PC-9 (cell line): Measurements from ENCODE around the gene CEACAM4.
"Not testable (repeated sequence)": the region's sequence is repeated elsewhere in the genome, so short reads cannot be mapped to it uniquely, and the experiment has no call there.

ENCODE experiments used
- CTCF ChIP-seq: fragments of 200-600 bp; sonication (generic); conservative IDR thresholded peaks from 2 replicates; pipeline ENCODE4 v1.6.1; 2017; ENCODE audit warnings: mixed run types, antibody characterized with exemption, mild to moderate bottlenecking, moderate library complexity
- EZH2 ChIP-seq: fragments of 200-600 bp; sonication (generic); IDR thresholded peaks from 2 replicates; pipeline ENCODE4 v1.8.0; 2017; ENCODE audit warnings: antibody characterized with exemption, low read depth

DNA sequence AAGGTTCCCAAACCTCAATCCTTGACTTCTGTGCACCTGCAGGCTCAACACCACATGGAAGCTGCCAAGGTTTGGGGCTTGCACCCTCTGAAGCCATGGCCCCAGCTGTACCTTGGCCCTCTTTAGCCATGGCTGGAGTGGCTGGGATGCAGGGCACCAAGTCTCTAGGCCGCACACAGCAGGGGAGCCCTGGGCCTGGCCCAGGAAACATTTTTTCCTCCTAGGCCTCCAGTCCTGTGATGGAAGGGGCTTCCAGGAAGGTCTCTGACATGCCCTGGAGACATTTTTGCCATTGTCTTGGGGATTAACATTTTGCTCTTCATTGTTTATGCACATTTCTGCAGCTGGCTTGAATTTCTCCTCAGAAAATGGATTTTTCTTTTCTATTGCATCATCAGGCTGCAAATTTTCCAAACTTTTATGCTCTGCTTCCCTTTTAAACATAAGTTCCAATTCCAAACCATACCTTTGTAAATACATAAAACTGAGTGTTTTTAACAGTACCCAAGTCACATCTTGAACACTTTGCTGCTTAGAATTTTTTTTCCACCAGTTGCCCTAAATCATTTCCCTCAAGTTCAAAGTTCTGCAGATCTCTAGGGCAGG, 44.2 kb downstream of the CEACAM4 start:
- TF ChIP-seq CTCF, EZH2: not testable (repeated sequence)
